Measurements from ENCODE around the gene PRKCA.

DNA sequence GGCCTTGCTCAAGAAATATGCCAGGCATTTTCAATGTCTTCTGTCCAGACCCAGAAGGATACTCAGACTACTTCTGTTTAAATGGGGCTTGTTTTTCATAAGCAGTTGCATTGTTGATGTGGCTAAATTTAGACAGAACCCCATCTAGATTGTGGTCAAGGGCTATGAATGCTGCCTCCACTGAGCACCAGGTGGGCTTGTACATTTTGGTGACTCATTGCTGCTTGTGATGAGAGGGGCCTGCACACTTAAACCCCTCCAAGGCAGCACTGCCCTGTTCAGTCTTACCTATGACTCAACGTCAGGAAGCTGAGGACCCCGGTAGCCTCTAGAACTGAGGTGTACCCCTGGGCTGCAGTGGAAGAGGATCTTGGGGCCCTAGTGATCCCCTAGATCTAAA lies 144.0 kb downstream of the PRKCA start:
- TF ChIP-seq MYBL2 (IDR thresholded peaks at IDR 0.05; ENCODE audit: low read depth) (no peak), MYBL2 (CRISPR knock-in tag; IDR thresholded peaks at IDR 0.05; ENCODE audit: borderline replicate concordance) (no peak), EP300 (IDR thresholded peaks at IDR 0.05; ENCODE audit: low read length) (no peak), FOXK2 (conservative IDR thresholded peaks at IDR 0.05 in 1 of 2, IDR thresholded peaks at IDR 0.05 in 1 of 2; ENCODE audit: low read depth in 2 of 2) (no peak), RBBP5 (IDR thresholded peaks at IDR 0.05; ENCODE audit: borderline replicate concordance, insufficient read depth, low read length, poor library complexity, severe bottlenecking) (no peak), ZNF121 (CRISPR knock-in tag; conservative IDR thresholded peaks at IDR 0.05) (no peak), NCOR1 (IDR thresholded peaks at IDR 0.05) (no peak)
- TF ChIP-seq, protein P1, sequence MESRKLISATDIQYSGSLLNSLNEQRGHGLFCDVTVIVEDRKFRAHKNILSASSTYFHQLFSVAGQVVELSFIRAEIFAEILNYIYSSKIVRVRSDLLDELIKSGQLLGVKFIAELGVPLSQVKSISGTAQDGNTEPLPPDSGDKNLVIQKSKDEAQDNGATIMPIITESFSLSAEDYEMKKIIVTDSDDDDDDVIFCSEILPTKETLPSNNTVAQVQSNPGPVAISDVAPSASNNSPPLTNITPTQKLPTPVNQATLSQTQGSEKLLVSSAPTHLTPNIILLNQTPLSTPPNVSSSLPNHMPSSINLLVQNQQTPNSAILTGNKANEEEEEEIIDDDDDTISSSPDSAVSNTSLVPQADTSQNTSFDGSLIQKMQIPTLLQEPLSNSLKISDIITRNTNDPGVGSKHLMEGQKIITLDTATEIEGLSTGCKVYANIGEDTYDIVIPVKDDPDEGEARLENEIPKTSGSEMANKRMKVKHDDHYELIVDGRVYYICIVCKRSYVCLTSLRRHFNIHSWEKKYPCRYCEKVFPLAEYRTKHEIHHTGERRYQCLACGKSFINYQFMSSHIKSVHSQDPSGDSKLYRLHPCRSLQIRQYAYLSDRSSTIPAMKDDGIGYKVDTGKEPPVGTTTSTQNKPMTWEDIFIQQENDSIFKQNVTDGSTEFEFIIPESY (CRISPR knock-in tag; IDR thresholded peaks at IDR 0.05), result no peak

All from K562 (cell line).